GM10266 (cell line): ENCODE measurements around the gene CORIN.

Experiments
- DNase-seq: peaks from one replicate; pipeline ENCODE4 v3.0.0; 2012; ENCODE audit errors: extremely low spot score
- TF ChIP-seq, protein P1 (sequence below): IDR thresholded peaks from 2 replicates; pipeline ENCODE4 v1.5.1; 2012; ENCODE audit warnings: mild to moderate bottlenecking, low read depth; ENCODE audit not compliant: control insufficient read depth, insufficient read depth; ENCODE audit errors: missing control alignments

CORIN gene

DNA sequence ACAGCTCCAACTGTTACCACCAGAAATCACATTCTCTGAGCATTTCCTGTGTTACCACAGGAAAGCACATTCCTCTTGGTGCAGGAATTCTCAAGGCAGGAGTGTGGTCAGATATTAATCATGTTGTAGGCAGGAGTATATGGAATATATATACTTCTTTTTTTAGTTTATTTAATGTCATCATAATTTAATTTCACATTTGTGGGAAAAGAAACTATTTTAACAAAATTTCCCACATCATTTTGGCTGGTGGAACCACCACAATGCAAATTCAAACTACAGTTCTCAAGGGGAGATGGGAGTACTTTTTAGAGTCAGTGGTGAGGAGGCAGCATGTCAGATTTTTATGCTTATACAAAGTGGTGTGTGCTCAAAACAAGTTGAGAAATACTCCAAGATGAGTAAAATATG, 213.8 kb downstream of the CORIN start:
- TF ChIP-seq, protein P1, sequence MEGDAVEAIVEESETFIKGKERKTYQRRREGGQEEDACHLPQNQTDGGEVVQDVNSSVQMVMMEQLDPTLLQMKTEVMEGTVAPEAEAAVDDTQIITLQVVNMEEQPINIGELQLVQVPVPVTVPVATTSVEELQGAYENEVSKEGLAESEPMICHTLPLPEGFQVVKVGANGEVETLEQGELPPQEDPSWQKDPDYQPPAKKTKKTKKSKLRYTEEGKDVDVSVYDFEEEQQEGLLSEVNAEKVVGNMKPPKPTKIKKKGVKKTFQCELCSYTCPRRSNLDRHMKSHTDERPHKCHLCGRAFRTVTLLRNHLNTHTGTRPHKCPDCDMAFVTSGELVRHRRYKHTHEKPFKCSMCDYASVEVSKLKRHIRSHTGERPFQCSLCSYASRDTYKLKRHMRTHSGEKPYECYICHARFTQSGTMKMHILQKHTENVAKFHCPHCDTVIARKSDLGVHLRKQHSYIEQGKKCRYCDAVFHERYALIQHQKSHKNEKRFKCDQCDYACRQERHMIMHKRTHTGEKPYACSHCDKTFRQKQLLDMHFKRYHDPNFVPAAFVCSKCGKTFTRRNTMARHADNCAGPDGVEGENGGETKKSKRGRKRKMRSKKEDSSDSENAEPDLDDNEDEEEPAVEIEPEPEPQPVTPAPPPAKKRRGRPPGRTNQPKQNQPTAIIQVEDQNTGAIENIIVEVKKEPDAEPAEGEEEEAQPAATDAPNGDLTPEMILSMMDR = no peak
- no peak for DNase-seq

DNA sequence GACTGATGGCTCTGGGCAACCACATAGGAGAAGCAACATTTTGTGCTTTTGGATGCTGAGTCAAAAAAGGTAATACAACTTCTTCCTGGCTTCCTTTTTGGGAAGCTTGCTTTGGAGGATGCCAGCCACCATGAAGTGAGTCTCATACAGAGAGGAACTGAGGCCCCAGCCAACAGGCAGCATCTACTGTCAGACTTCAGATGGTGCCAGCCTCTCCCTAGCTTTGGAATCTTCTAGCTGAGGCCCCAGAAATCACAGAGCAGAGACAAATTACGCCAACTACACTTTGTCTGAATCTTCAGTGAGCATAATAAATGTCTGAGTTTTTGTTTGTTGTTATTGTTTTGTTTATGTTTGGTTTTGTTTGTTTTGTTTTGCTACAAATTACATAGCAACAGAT, 216.7 kb downstream of the CORIN start:
- TF ChIP-seq, protein P1 = no peak

DNA sequence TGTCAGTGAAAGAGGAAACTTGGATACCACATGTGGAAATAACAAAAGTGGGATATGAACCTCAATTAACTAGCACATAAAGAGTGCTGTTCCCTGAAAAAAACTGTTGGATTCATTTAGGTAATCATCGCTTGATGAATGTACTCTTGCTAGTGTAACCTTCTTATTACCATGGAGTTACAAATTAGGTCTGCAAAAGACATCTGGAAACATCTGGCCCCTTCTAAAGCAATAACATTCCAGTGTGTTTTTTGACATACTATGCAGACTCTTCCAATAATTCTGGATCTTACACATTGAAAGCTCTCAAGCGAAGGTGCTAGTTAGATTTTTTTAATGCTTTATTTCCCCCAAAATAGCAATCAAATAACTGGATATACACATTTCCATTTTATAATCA, 218.2 kb downstream of the CORIN start:
- TF ChIP-seq, protein P1 = no peak

More for the DNA sequence above, 216.7 kb downstream of the CORIN start:
- no peak for DNase-seq

DNA sequence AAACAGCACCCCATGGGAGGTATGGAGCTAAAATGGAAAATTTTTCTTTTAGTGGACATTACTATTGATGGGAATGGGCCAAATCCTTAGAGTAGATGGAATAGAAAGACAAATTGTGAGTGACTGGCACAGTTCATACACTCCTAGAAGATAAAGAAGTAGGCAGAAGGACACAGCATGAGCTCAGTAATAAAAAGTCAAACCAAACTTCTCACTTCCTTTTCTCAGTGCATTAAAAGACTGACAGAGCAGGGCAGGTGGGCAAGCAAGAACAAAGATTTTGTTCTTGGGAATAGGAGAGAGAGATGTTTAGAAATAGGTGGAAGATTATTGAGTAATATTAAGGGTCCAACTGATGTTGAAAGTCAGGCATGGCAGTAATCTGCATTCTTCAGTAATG, 220.3 kb downstream of the CORIN start:
- DNase-seq = peak; percentile 11
- TF ChIP-seq, protein P1 = no peak

More for the DNA sequence above, 218.2 kb downstream of the CORIN start:
- no peak for DNase-seq

DNA sequence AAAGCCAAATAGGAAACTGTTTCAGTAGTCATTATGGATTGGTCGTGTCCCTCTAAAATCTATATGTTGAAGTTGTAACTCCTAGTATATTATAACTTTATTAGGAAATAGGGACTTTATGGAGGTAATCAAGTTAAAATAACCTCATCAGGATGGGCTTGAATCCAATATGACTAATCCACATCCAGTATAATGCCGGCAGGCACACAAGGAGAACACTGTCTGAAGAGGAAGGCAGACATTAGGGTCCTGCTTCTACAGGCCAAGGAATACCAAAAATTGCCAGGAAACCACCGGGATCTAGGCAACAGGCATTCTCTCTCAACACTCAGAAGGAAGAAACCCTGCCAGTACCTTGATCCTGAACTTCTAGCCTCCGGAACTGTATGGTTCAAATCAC, 222.5 kb downstream of the CORIN start:
- no peak for DNase-seq
- TF ChIP-seq, protein P1 = no peak

DNA sequence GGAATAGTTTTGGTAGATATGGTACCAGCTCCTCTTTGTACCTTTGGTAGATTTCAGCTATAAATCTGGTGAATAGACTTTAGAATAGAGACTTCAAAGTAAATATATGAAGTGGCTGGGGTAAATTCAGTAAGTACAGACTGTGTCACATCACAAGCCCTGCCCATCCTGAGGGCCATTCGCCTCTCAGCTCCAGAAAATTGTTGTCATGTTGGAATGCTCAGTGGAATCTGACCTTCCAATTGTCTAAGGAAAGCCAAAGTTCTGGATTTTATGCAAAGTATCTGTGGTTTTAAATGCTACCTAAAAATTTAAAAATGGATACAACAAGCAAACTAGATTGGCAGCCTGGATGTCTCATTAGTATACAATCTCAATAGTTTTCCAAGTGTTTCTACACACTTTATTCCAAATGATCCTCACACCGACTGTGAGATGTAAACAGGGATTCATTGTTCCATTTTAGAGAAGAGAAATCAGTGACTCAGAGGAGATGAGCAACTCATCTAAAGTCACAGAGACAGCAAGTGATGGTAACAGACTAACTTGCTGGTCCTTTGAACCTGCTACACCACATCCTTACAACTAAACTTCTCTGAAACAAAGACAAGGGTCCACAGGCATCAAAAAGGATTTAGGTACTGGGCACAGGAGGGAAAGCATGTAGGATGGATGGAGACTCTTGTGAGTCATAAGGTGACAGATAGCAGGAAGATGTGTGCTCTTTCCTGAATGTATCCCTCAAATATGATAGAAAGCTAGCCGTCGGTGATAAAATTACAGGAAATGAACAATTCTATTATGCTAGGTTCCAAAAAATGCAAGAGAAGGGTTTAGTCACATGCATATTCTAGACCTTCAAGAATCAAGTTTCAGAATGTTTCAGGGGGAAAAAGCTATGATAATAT, 225.5 kb downstream of the CORIN start:
- TF ChIP-seq, protein P1 = no peak
- no peak for DNase-seq

DNA sequence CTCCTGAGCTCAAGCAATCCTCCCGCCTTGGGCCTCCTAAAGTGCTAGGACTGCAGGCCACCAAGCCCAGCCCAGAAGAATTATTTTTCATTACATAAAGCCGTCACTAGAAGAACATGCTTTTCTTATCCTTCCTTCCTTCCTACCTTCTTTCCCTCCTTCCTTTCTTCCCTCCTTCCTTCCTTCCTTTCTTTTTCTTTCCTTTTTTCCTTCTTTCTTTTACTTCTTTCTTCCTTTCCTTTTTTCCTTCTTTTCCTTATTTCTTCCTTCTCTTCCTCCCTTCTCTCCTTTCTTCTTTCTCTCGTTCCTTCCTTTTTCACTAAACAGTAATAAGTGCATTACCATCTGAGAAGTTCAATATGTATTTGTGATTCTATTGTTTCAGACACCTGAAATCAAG, 231.4 kb downstream of the CORIN start:
- DNase-seq = no peak
- TF ChIP-seq, protein P1 = no peak
